Uterus (tissue), 4 donors: ENCODE data around the gene PLAC9. TPM values are rescaled to one million over a fixed set of nuclear protein-coding genes. Genes with fewer than 3 reads are reported as not detected.

Experiments used
- DNase-seq, 2 donors: peaks; one replicate each; pipeline ENCODE4 v3.0.0-alpha.2; 2019 to 2020
- H3K27ac ChIP-seq, 2 donors: fragments of 200-600 bp; sonication (generic); 1 replicate in 1 of 2; 2 replicates in 1 of 2; pipeline ENCODE4 v1.5.1; 2016 to 2018
- H3K27me3 ChIP-seq, 2 donors: fragments of 200-600 bp; sonication (generic); one replicate each; pipeline ENCODE4 v1.5.1; 2018 to 2019; ENCODE audit warnings: control low read depth in 1 of 2
- H3K36me3 ChIP-seq, 2 donors: fragments of 200-600 bp; sonication (generic); one replicate each; pipeline ENCODE4 v1.5.1; 2019; ENCODE audit warnings: control low read depth in 1 of 2
- H3K4me1 ChIP-seq, 2 donors: fragments of 200-600 bp; sonication (generic); one replicate each; pipeline ENCODE4 v1.5.1; 2018 to 2019; ENCODE audit warnings: control low read depth in 1 of 2
- H3K4me3 ChIP-seq, 2 donors: fragments of 200-600 bp; sonication (generic); 1 replicate in 1 of 2; 2 replicates in 1 of 2; pipeline ENCODE4 v1.5.1; 2018 to 2019; ENCODE audit warnings: mild to moderate bottlenecking in 1 of 2
- H3K9me3 ChIP-seq, 2 donors: fragments of 200-600 bp; sonication (generic); one replicate each; pipeline ENCODE4 v1.5.1; 2019; ENCODE audit warnings: control low read depth in 1 of 2
- CTCF ChIP-seq, 4 experiments: fragments of 200-600 bp in 2 of 4; fragments of 450-650 bp in 2 of 4; sonication (generic) in 2 of 4; IDR thresholded peaks; one replicate each; pipeline ENCODE4 v1.5.1; 2016 to 2019; ENCODE audit warnings: antibody characterized with exemption in 4 of 4, mild to moderate bottlenecking in 2 of 4, moderate library complexity in 1 of 4
- POLR2A ChIP-seq, 2 donors: fragments of 450-650 bp; IDR thresholded peaks; one replicate each; pipeline ENCODE4 v1.6.1; 2016; ENCODE audit warnings: antibody characterized with exemption in 2 of 2, mild to moderate bottlenecking in 1 of 2, moderate library complexity in 1 of 2
- intact Hi-C: fragments of 100-400 bp; cut with DNase I; formaldehyde crosslinking; loops from one replicate; pipeline ENCODE4 v1.15.1; 2023; ENCODE audit warnings: low total_unique reads
- total RNA-seq, 4 donors: library from RNA; depleted of rRNA in 3 of 4; stranded (reverse); fragments of >200 nt in 3 of 4; gene quantifications; one replicate each; pipeline versions ENCODE4 v1.1.0 to v1.2.4, GENCODE V29; 2014 to 2023
- donor health status: DM: yes; HTN: yes; CAD: no.

Gene PLAC9
- total RNA-seq, 4 donors from 2014 or later = 24.5 to 91.7 (median 30.2) TPM

- Histone ChIP-seq H3K4me1 (no peaks in the 10 kb centered on the region), H3K27ac (no peak overlapping the region), H3K36me3 (no peaks in the 10 kb centered on the region), H3K9me3 (no peaks in the 10 kb centered on the region), H3K27me3 (no peaks in the 10 kb centered on the region), H3K4me3 (no peak overlapping the region)
- no peak for DNase-seq
- intact Hi-C loops = no loop called here
- TF ChIP-seq POLR2A (IDR thresholded peaks at IDR 0.05) (no peak), CTCF (IDR thresholded peaks at IDR 0.05) (no peak)
Measured at GRCh38 chr10:80118669-80119068, 13.9 kb upstream of the PLAC9 start.

- Histone ChIP-seq H3K4me3 (no peak overlapping the region), H3K36me3 (no peaks in the 10 kb centered on the region), H3K27ac (no peak overlapping the region), H3K27me3 (no peaks in the 10 kb centered on the region), H3K4me1 (no peaks in the 10 kb centered on the region), H3K9me3 (no peaks in the 10 kb centered on the region)
- intact Hi-C loops = no loop called here
- DNase-seq = no peak
- no peak for TF ChIP-seq CTCF (IDR thresholded peaks at IDR 0.05)
- TF ChIP-seq POLR2A (IDR thresholded peaks at IDR 0.05) = no peak
Measured at GRCh38 chr10:80122110-80122710, 10.3 kb upstream of the PLAC9 start.

DNA sequence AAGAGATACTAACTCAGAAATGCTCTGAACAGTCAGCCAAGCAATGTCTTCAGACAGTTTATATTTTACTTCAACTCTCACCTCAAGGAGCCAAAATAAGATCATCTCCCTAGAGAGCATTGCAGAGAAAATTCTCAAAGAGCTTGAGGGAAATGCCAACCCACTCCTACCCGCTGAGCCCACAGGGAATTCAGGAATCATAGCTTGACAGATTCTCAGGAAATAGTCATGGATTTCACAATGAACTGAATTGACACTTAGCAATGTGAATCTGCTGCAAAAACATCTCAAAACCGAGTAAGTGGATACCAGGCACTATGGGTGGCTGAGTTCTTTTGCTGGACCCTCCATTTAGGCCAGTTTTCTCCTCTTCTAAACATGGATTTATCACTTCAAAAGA is 9.8 kb upstream of the PLAC9 start:
- no peak for DNase-seq
- Histone ChIP-seq H3K4me3 (no peak overlapping the region), H3K9me3 (no peaks in the 10 kb centered on the region), H3K27me3 (no peaks in the 10 kb centered on the region), H3K36me3 (no peaks in the 10 kb centered on the region), H3K4me1 (no peaks in the 10 kb centered on the region), H3K27ac (no peak overlapping the region)
- intact Hi-C loops = no loop called here
- no peak for TF ChIP-seq CTCF (IDR thresholded peaks at IDR 0.05)
- TF ChIP-seq POLR2A (IDR thresholded peaks at IDR 0.05) = no peak

DNA sequence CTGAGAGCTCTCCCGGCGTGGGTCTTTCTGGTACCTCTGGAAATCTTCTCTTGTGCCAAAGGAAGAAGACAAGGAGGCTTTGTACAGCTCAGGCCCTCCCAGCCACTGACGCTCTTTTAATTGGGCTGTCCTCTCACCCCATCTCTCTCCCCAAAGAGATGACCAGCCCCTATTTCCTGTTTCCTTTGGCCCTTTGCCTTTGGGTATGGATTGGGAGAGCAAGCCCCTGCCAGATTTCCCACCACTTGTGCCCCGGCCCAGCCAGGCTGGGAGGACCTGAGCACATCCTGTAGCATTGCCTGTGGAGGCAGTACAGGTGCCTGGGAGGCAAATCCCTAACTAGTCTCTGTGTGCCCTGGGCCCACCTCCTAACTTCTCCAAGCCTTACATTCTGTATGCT is 5.7 kb upstream of the PLAC9 start:
- H3K4me3 ChIP-seq = no peak overlapping the region
- no peaks in the 10 kb centered on the region for H3K9me3 ChIP-seq
- H3K27me3 ChIP-seq = no peaks in the 10 kb centered on the region
- H3K27ac ChIP-seq = no peak overlapping the region
- no peak for DNase-seq
- intact Hi-C loops = no loop called here
- TF ChIP-seq CTCF (IDR thresholded peaks at IDR 0.05) (no peak), POLR2A (IDR thresholded peaks at IDR 0.05) (no peak)
- no peaks in the 10 kb centered on the region for H3K36me3 ChIP-seq
- H3K4me1 ChIP-seq = no peaks in the 10 kb centered on the region

- intact Hi-C loops = no loop called here
- Histone ChIP-seq H3K36me3 (no peaks in the 10 kb centered on the region), H3K9me3 (no peaks in the 10 kb centered on the region), H3K4me1 (no peaks in the 10 kb centered on the region), H3K27ac (no peak overlapping the region), H3K4me3 (no peak overlapping the region), H3K27me3 (no peaks in the 10 kb centered on the region)
- TF ChIP-seq POLR2A (IDR thresholded peaks at IDR 0.05) = no peak
- no peak for TF ChIP-seq CTCF (IDR thresholded peaks at IDR 0.05)
- DNase-seq = no peak
Measured at GRCh38 chr10:80131499-80131901, 1.0 kb upstream of the PLAC9 start.
